NCI-H2081 treated with DMSO at 0.1 percent for 48 hours (cell line): ENCODE measurements around the gene XYLT1.

ENCODE experiments used
- DNase-seq: peaks from one replicate; lab custom pipeline; 2025; lab: John Stamatoyannopoulos, UW

XYLT1 gene

GRCh38 chr16:17257426-17258023 is 213.2 kb downstream of the XYLT1 start:
- no peak for DNase-seq

- DNase-seq, result no peak
Observed at GRCh38 chr16:17252701-17253100, 218.1 kb downstream of the XYLT1 start.

- DNase-seq, result no peak
Observed at GRCh38 chr16:17252064-17252463, 218.7 kb downstream of the XYLT1 start.

- DNase-seq, result no peak
Observed at GRCh38 chr16:17251496-17251895, 219.3 kb downstream of the XYLT1 start.

- DNase-seq, result no peak
Observed at GRCh38 chr16:17246974-17247732, 223.6 kb downstream of the XYLT1 start.

- DNase-seq, result no peak
Observed at GRCh38 chr16:17246268-17246885, 224.4 kb downstream of the XYLT1 start.

GRCh38 chr16:17245776-17246175 is 225.0 kb downstream of the XYLT1 start:
- DNase-seq, result no peak

- no peak for DNase-seq
Observed at GRCh38 chr16:17244872-17245551, 225.7 kb downstream of the XYLT1 start.

GRCh38 chr16:17241264-17241835 is 229.4 kb downstream of the XYLT1 start:
- DNase-seq, result no peak

GRCh38 chr16:17238285-17239028 is 232.3 kb downstream of the XYLT1 start:
- DNase-seq, result no peak

GRCh38 chr16:17237350-17237944 is 233.3 kb downstream of the XYLT1 start:
- no peak for DNase-seq

GRCh38 chr16:17235147-17235815 is 235.5 kb downstream of the XYLT1 start:
- no peak for DNase-seq

GRCh38 chr16:17233318-17234002 is 237.3 kb downstream of the XYLT1 start:
- DNase-seq, result no peak

GRCh38 chr16:17232487-17232886 is 238.3 kb downstream of the XYLT1 start:
- DNase-seq, result no peak

- DNase-seq, result no peak
Observed at GRCh38 chr16:17231972-17232371, 238.8 kb downstream of the XYLT1 start.

GRCh38 chr16:17230932-17231581 is 239.7 kb downstream of the XYLT1 start:
- no peak for DNase-seq

- no peak for DNase-seq
Observed at GRCh38 chr16:17229766-17230165, 241.0 kb downstream of the XYLT1 start.

GRCh38 chr16:17229131-17229530 is 241.6 kb downstream of the XYLT1 start:
- DNase-seq, result no peak

- no peak for DNase-seq
Observed at GRCh38 chr16:17228708-17229055, 242.1 kb downstream of the XYLT1 start.
